Hematopoietic multipotent progenitor cell treated with erythropoietin and hydrocortisone succinate and interleukin-3 and kit ligand, for 8 days (in vitro differentiated cells): Measurements from ENCODE around the gene KRTAP5-2.

ENCODE experiments used
- DNase-seq: peaks from one replicate; pipeline ENCODE4 v3.0.0-alpha.2; 2015

KRTAP5-2 gene

GRCh38 chr11:1565904-1566247 lies 32.2 kb downstream of the KRTAP5-2 start:
- DNase-seq = no peak

GRCh38 chr11:1565173-1565903 lies 32.8 kb downstream of the KRTAP5-2 start:
- no peak for DNase-seq

GRCh38 chr11:1564535-1565172 lies 33.4 kb downstream of the KRTAP5-2 start:
- DNase-seq = peak; percentile 14

GRCh38 chr11:1563697-1564534 lies 34.2 kb downstream of the KRTAP5-2 start:
- no peak for DNase-seq

GRCh38 chr11:1563149-1563638 lies 34.9 kb downstream of the KRTAP5-2 start:
- no peak for DNase-seq

GRCh38 chr11:1562469-1563148 lies 35.5 kb downstream of the KRTAP5-2 start:
- no peak for DNase-seq

GRCh38 chr11:1561955-1562354 lies 36.1 kb downstream of the KRTAP5-2 start:
- DNase-seq = no peak

GRCh38 chr11:1561266-1561665 lies 36.8 kb downstream of the KRTAP5-2 start:
- no peak for DNase-seq

- DNase-seq = no peak
Measured at GRCh38 chr11:1560649-1561251, 37.3 kb downstream of the KRTAP5-2 start.

GRCh38 chr11:1560002-1560648 lies 38.0 kb downstream of the KRTAP5-2 start:
- no peak for DNase-seq

GRCh38 chr11:1559111-1559951 lies 38.8 kb downstream of the KRTAP5-2 start:
- DNase-seq = no peak

GRCh38 chr11:1558775-1559110 lies 39.4 kb downstream of the KRTAP5-2 start:
- DNase-seq = no peak

GRCh38 chr11:1557904-1558774 lies 40.0 kb downstream of the KRTAP5-2 start:
- no peak for DNase-seq

GRCh38 chr11:1557051-1557884 lies 40.8 kb downstream of the KRTAP5-2 start:
- DNase-seq = no peak

GRCh38 chr11:1556278-1556902 lies 41.7 kb downstream of the KRTAP5-2 start:
- DNase-seq = no peak

GRCh38 chr11:1555713-1556153 lies 42.4 kb downstream of the KRTAP5-2 start:
- no peak for DNase-seq

GRCh38 chr11:1554981-1555712 lies 42.9 kb downstream of the KRTAP5-2 start:
- DNase-seq = no peak
